Activated naive CD4-positive, alpha-beta T cell (primary cell): ENCODE results near the gene PPP2R3B.
"Not testable (repeated sequence)": the region's sequence is repeated elsewhere in the genome, so short reads cannot be mapped to it uniquely, and the experiment has no call there.

Experiments
- DNase-seq, 4 experiments: peaks; one replicate each; lab custom pipeline; 2025; lab: John Stamatoyannopoulos, UW

Gene PPP2R3B

GRCh38 chrX:405149-405548 lies 18.4 kb upstream of the PPP2R3B start:
- DNase-seq, result no peak

- DNase-seq, result no peak
Observed at GRCh38 chrX:404656-405055, 17.9 kb upstream of the PPP2R3B start.

DNA sequence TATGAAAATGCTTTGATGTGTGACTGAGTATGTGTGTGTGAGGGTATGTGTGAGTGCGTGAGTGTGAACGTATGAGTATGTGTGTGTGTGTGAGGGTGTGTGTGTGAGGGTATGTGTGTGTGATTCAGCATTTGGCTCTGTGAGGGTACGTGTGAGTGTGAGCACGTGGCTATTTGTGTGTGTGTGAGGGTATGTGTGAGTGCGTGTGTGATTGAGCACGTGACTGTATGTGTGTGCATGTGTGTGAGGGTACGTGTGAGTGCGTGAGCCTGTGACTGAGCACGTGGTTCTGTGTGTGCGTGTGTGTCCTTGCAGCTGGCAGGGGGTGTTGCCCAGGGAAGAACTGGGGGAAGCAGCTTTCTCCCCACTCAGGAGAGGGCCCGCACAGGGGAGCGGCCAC lies 16.1 kb upstream of the PPP2R3B start:
- DNase-seq, result no peak

GRCh38 chrX:400258-400657 lies 13.6 kb upstream of the PPP2R3B start:
- no peak for DNase-seq

GRCh38 chrX:397575-397974 lies 10.9 kb upstream of the PPP2R3B start:
- no peak for DNase-seq

- no peak for DNase-seq
Observed at GRCh38 chrX:394830-395229, 8.1 kb upstream of the PPP2R3B start.

GRCh38 chrX:392575-392846 lies 5.8 kb upstream of the PPP2R3B start:
- no peak for DNase-seq

GRCh38 chrX:391717-392574 lies 5.2 kb upstream of the PPP2R3B start:
- no peak for DNase-seq

DNA sequence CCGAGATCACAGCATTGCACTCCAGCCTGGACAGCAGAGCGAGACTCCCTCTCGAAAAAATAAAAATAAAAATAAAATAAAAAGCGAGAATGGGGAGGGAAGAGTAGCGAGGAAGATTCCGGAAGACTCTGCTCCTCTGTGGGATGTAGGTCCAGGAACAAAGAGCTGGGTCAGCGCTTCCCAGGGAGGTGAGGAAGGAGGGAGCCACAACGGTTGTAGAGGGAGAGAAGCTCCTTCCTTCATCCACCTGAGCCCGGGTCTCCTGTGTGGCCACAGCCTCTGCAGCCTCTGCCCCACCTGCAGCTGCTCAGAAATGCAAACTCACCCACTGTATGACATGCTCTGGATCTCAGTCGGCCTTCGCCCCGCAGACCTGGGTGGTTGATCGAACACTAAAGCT lies 3.8 kb upstream of the PPP2R3B start:
- DNase-seq, result no peak

DNA sequence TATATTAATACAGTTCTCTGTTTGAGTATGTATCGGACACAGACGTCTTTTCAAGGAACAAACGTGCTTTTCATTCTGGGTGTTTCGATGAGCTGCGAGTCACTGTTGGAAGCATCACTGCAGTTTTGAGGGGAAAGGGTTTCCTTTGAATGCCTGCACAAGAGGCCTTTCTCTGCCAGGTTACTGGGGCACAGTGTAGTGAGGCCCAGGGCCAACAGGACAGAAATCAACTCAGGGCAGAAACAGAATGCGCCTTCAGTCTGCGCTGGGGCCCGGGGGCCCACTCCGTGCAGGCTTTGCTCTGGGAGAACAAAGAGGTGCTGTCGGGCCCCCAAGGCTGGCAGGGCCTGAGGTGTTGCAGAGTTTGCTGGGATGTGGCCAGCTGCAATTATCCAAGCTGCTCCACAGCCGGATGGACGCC lies 2.3 kb upstream of the PPP2R3B start:
- no peak for DNase-seq

DNA sequence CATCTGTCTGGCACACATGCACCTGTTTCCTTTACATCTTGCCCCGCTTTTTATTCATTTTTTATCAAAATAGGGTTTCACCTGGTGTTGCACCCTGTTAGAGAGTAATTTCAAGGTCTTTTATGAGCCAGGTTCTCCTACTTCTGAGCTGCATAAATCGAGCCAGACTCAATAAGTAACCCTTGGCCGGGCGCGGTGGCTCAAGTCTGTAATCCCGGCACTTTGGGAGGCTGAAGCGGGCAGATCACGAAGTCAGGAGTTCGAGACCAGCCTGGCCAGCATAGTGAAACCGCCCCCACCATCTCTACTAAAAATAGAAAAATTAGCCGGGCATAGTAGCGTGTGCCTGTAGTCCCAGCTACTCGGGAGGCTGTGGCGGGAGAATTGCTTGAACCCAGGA lies 1.0 kb upstream of the PPP2R3B start:
- DNase-seq, result no peak

DNA sequence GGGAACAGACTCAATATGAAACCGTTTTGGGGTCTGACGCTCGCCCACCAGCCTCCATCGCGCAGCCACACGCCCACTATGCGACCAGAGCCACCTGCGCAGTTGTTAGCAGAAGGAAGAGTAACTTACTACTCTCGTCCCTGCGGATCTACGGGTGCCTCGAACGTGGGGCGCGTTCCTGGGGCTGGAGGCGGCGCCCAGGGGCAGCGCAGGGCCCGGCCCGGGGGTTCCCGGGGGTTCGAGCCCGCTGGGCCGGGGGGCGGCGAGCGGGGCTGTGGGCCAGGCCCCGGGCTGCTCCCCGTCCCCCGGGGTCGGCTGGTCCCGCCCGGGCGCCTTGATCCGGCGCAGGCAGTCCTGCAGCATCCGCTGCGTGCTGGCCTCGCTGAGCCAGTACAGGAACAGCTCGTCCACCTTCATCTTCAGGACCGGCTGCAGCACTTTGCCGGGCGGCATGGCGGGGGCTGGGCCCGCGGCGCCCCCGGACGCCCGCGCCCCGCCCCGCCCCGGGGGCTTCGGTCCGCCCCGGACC lies 404 bp downstream of the PPP2R3B start:
- no peak for DNase-seq

- not testable (repeated sequence) for DNase-seq
Observed at GRCh38 chrX:385736-386135, 971 bp downstream of the PPP2R3B start.

- no peak for DNase-seq
Observed at GRCh38 chrX:384861-385260, 1.8 kb downstream of the PPP2R3B start.

GRCh38 chrX:378443-378842 lies 8.3 kb downstream of the PPP2R3B start:
- DNase-seq, result no peak

- not testable (repeated sequence) for DNase-seq
Observed at GRCh38 chrX:376206-376605, 10.5 kb downstream of the PPP2R3B start.

DNA sequence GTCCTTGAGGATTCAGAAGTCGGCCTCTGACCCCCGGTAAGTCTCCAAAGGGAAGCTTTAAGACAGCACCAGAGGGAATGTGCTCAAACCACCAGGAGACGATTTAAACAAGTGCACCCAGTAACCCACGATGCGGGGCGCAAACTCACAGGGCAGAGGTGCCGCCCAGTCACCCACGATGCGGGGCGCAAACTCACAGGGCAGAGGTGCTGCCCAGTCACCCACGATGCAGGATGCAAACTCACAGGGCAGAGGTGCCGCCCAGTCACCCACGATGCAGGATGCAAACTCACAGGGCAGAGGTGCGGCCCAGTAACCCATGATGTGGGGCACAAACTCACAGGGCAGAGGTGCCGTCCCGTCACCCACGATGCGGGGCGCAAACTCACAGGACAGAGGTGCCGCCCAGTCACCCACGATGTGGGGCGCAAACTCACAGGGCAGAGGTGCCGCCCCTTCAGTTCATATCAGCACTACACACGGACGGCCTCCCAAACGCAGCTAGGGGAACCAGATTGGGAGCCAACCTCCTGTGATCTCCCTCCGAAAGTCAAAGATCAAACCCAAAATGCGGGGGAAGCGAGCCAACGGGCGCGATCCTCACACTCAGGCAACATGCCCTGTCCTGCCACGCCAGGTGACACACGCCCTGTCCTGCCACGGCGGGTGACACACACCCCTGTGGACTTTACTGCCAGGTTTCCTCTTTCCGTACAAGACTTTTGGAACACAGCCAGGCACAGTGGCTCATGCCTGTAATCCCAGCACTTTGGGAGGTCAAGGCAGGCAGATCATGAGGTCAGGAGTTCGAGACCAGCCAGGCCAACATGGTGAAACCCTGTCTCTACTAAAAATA lies 11.3 kb downstream of the PPP2R3B start:
- DNase-seq, result no peak

- DNase-seq, result no peak
Observed at GRCh38 chrX:374596-374995, 12.1 kb downstream of the PPP2R3B start.

GRCh38 chrX:373641-374471 lies 12.9 kb downstream of the PPP2R3B start:
- DNase-seq, result no peak

DNA sequence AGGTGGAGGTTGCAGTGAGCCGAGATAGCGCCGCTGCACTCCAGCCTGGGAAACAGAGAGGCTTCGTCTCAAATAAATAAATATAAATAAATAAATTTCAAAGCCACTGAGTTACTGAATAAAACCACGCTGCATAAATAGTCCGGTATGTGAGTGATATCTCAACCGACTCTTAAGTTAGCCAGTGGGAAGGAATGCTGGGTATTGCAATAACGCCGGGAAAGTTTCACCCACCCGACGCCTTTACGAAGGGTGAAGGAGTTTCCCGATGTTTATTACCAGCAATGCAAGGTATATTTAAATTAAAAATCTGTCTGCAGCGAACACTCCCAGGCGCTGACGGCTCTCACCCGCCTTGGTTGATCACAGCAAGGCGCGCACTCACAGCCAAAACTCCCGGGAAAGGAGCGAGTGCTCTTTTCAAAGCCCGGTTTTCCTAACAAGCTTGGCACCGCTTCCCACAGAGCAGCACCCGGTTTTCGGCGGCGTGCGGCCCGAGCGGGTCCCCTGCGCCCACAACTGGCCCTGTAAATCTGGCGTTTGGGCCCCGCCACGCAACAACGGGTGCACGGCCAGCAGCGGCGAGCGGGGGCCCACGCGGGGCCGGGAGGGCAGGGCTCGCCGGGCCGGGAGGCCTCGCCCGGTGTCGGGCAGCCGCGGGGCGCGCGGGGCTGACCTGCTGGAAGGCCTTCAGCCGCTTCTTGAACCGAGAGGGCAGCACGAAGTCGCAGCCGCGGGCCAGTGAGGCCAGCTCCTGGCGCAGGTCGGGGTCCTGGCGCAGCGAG lies 13.7 kb downstream of the PPP2R3B start:
- no peak for DNase-seq

GRCh38 chrX:371907-372306 lies 14.8 kb downstream of the PPP2R3B start:
- no peak for DNase-seq
